Trophoblast cell (in vitro differentiated cells and primary cell): Measurements from ENCODE around the gene FRA10AC1.

Experiments used
- DNase-seq, 2 donors: peaks; one replicate each; pipeline ENCODE4 v3.0.0-alpha.2; 2016
- H2AFZ ChIP-seq: 2 replicates; pipeline ENCODE4 v1.6.1; 2013; ENCODE audit warnings: low read length, moderate library complexity, mild to moderate bottlenecking; ENCODE audit not compliant: insufficient read depth, poor library complexity
- H2AK5ac ChIP-seq: 2 replicates; pipeline ENCODE4 v1.6.1; 2013; ENCODE audit warnings: mild to moderate bottlenecking, low read length
- H2BK120ac ChIP-seq: 2 replicates; pipeline ENCODE4 v1.6.1; 2013; ENCODE audit warnings: low read length, mild to moderate bottlenecking, moderate library complexity; ENCODE audit not compliant: insufficient read depth, poor library complexity
- H2BK12ac ChIP-seq: 2 replicates; pipeline ENCODE4 v1.6.1; 2013; ENCODE audit warnings: mild to moderate bottlenecking, low read length, moderate library complexity
- H2BK5ac ChIP-seq: 2 replicates; pipeline ENCODE4 v1.6.1; 2013; ENCODE audit warnings: low read length, low read depth, moderate library complexity, mild to moderate bottlenecking; ENCODE audit not compliant: poor library complexity
- H3K14ac ChIP-seq: 2 replicates; pipeline ENCODE4 v1.6.1; 2013; ENCODE audit warnings: mild to moderate bottlenecking, low read length
- H3K18ac ChIP-seq: 2 replicates; pipeline ENCODE4 v1.6.1; 2013; ENCODE audit warnings: mild to moderate bottlenecking, low read length
- H3K23ac ChIP-seq: 2 replicates; pipeline ENCODE4 v1.6.1; 2013; ENCODE audit warnings: low read length
- H3K27ac ChIP-seq: 2 replicates; pipeline ENCODE4 v1.5.1; 2013; ENCODE audit warnings: low read depth, mild to moderate bottlenecking, inconsistent platforms, low read length, moderate library complexity
- H3K27me3 ChIP-seq: 2 replicates; pipeline ENCODE4 v1.6.1; 2013; ENCODE audit warnings: inconsistent platforms, mild to moderate bottlenecking, low read length, moderate library complexity; ENCODE audit not compliant: insufficient read depth
- H3K36me3 ChIP-seq, 2 experiments: 1 replicate in 1 of 2; 2 replicates in 1 of 2; pipeline ENCODE4 v1.6.1; 2013; ENCODE audit warnings: low read length in 2 of 2, mild to moderate bottlenecking in 2 of 2, moderate library complexity in 1 of 2; ENCODE audit not compliant: insufficient read depth in 2 of 2, control insufficient read depth in 1 of 2
- H3K4ac ChIP-seq: 2 replicates; pipeline ENCODE4 v1.6.1; 2013; ENCODE audit warnings: low read depth, mild to moderate bottlenecking, low read length, moderate library complexity
- H3K4me1 ChIP-seq, 2 experiments: 1 replicate in 1 of 2; 2 replicates in 1 of 2; pipeline ENCODE4 v1.6.1; 2013; ENCODE audit warnings: low read length in 2 of 2, mild to moderate bottlenecking in 2 of 2, moderate library complexity in 1 of 2; ENCODE audit not compliant: insufficient read depth in 2 of 2, control insufficient read depth in 1 of 2
- H3K4me2 ChIP-seq: 2 replicates; pipeline ENCODE4 v1.6.1; 2013; ENCODE audit warnings: inconsistent platforms, mild to moderate bottlenecking, low read length, moderate library complexity
- H3K4me3 ChIP-seq: 2 replicates; pipeline ENCODE4 v1.5.1; 2013; ENCODE audit warnings: mild to moderate bottlenecking, low read depth, low read length, inconsistent platforms
- H3K79me1 ChIP-seq: one replicate; pipeline ENCODE4 v1.6.1; 2013; ENCODE audit warnings: low read length
- H3K79me2 ChIP-seq: 2 replicates; pipeline ENCODE4 v1.6.1; 2013; ENCODE audit warnings: low read length, mild to moderate bottlenecking; ENCODE audit not compliant: control insufficient read depth, insufficient read depth, poor library complexity
- H3K9ac ChIP-seq: 2 replicates; pipeline ENCODE4 v1.6.1; 2013; ENCODE audit warnings: mild to moderate bottlenecking, low read length
- H3K9me3 ChIP-seq: 2 replicates; pipeline ENCODE4 v1.6.1; 2013; ENCODE audit warnings: low read depth, mild to moderate bottlenecking, control low read depth, inconsistent platforms, low read length; ENCODE audit not compliant: insufficient read depth
- H4K12ac ChIP-seq: 2 replicates; pipeline ENCODE4 v1.6.1; 2013; ENCODE audit warnings: low read depth, mild to moderate bottlenecking, low read length, moderate library complexity
- H4K8ac ChIP-seq: 2 replicates; pipeline ENCODE4 v1.6.1; 2013; ENCODE audit warnings: low read depth, mild to moderate bottlenecking, low read length, moderate library complexity
- H4K91ac ChIP-seq: one replicate; pipeline ENCODE4 v1.6.1; 2013; ENCODE audit warnings: low read depth, mild to moderate bottlenecking, low read length, moderate library complexity
- WGBS: extraction: QIAGEN DNeasy Blood & Tissue Kit; methylation state at CpG from one replicate; pipeline ENCODE4 v1.1.7; 2013; ENCODE audit warnings: missing lambda C conversion rate; ENCODE audit not compliant: insufficient read length, insufficient coverage; ENCODE audit errors: extremely low coverage; 5-methylcytosine and 5-hydroxymethylcytosine counted together

The FRA10AC1 gene

GRCh38 chr10:93652857-93653256 lies 49.5 kb downstream of the FRA10AC1 start:
- H3K27ac ChIP-seq: no peak overlapping the region
- no peak overlapping the region for H2AFZ ChIP-seq
- no peak overlapping the region for H3K23ac ChIP-seq
- no peak overlapping the region for H3K18ac ChIP-seq
- H2BK12ac ChIP-seq: no peak overlapping the region
- no peaks in the 10 kb centered on the region for H3K9me3 ChIP-seq
- WGBS: no CpG with 5 or more reads among the region's 1 CpG
- H3K79me1 ChIP-seq: no peaks in the 10 kb centered on the region
- H4K91ac ChIP-seq: no peak overlapping the region
- H4K12ac ChIP-seq: no peak overlapping the region
- no peaks in the 10 kb centered on the region for H3K36me3 ChIP-seq
- H2BK5ac ChIP-seq: no peak overlapping the region
- H2AK5ac ChIP-seq: no peak overlapping the region
- H3K4ac ChIP-seq: no peak overlapping the region
- no peaks in the 10 kb centered on the region for H3K4me1 ChIP-seq
- H3K79me2 ChIP-seq: no peaks in the 10 kb centered on the region
- H3K9ac ChIP-seq: no peak overlapping the region
- no peak overlapping the region for H3K4me2 ChIP-seq
- H2BK120ac ChIP-seq: no peak overlapping the region
- H4K8ac ChIP-seq: no peak overlapping the region
- H3K14ac ChIP-seq: no peak overlapping the region
- H3K27me3 ChIP-seq: no peaks in the 10 kb centered on the region
- H3K4me3 ChIP-seq: no peak overlapping the region
- no peak for DNase-seq

DNA sequence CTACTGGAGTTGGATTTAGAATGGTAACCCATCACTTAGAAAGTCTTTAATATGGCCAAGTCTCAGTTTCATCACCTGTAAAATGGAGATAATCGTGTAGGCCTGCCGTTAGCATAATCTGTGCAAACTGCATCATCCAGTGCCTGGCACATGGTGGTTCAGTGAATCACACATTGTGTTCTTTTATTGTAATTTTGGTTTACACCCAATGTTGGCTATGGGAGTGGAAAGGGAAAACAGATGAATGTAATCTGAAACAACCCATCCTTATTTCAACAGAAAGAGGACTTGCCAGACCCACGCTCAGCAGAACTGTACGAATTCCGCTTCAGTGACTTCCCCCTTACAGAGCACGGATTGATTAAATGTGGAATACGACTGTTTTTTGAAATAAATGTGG lies 62.6 kb downstream of the FRA10AC1 start:
- no CpG with 5 or more reads among the region's 7 CpGs for WGBS

DNA sequence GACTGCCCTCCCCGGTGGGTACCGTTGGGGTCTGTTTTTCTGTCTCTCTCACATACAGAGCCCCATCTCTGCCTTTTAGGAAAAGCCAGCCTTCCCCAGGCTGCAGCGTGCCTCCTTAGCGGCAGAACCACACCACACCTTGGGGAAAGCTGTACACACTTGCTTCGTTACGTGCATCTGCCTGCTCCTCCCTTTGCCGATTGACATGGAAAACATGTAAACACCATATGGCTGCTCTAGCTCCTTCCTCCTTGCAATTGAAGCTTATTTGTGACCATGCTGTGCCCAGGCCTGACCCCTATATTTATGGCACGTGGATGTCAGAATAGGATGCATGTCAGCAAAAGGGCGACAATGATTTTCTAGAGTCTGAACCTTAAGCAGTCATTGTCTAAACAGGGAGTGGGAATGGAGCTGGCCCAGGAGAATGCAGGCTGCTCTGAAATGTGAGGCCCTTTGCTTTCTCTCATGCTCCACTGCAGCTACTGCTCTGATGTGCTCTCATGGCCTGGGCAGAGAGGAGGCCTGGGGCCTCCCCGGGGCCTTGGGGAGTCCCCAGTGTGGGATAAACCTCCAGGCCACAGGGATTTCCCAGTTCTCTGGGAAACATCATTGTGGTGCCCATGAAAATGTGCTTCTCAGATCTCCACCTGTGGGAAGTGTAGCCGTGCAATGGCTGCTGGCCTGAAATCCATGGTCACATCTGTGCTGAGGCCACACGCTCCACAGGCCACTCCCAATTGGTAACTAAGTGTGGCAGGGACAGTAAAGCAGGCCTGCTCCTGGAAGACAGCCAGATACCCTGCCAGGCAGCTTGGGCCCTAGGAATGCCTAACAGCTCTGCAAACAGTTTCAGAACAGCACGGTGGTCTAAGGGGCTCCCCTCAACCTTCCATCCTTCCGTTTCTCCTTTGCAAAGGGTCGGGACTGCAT lies 71.5 kb downstream of the FRA10AC1 start:
- no peak overlapping the region for H3K9ac ChIP-seq
- DNase-seq: no peak
- no peak overlapping the region for H3K18ac ChIP-seq
- no peak overlapping the region for H3K14ac ChIP-seq
- WGBS: no CpG with 5 or more reads among the region's 15 CpGs
- H3K27ac ChIP-seq: no peak overlapping the region
- H3K4me1 ChIP-seq: no peaks in the 10 kb centered on the region
- H3K4me3 ChIP-seq: no peak overlapping the region
- no peak overlapping the region for H4K12ac ChIP-seq
- no peak overlapping the region for H2AFZ ChIP-seq
- no peak overlapping the region for H4K8ac ChIP-seq
- no peak overlapping the region for H2BK120ac ChIP-seq
- H3K79me1 ChIP-seq: no peaks in the 10 kb centered on the region
- H3K4me2 ChIP-seq: no peak overlapping the region
- H3K9me3 ChIP-seq: no peaks in the 10 kb centered on the region
- H3K4ac ChIP-seq: no peak overlapping the region
- H3K36me3 ChIP-seq: no peaks in the 10 kb centered on the region
- H3K27me3 ChIP-seq: no peaks in the 10 kb centered on the region
- H2AK5ac ChIP-seq: no peak overlapping the region
- no peaks in the 10 kb centered on the region for H3K79me2 ChIP-seq
- no peak overlapping the region for H2BK5ac ChIP-seq
- H3K23ac ChIP-seq: no peak overlapping the region
- H2BK12ac ChIP-seq: no peak overlapping the region
- H4K91ac ChIP-seq: no peak overlapping the region

More for the DNA sequence above, 62.6 kb downstream of the FRA10AC1 start:
- H3K4me1 ChIP-seq: no peaks in the 10 kb centered on the region
- no peak for DNase-seq
- H2BK120ac ChIP-seq: no peak overlapping the region
- no peak overlapping the region for H2AK5ac ChIP-seq
- H3K36me3 ChIP-seq: no peaks in the 10 kb centered on the region
- H3K14ac ChIP-seq: no peak overlapping the region
- H3K79me1 ChIP-seq: no peaks in the 10 kb centered on the region
- H3K4me3 ChIP-seq: no peak overlapping the region
- H3K27me3 ChIP-seq: no peaks in the 10 kb centered on the region
- H3K23ac ChIP-seq: no peak overlapping the region
- no peak overlapping the region for H4K12ac ChIP-seq
- H2BK5ac ChIP-seq: no peak overlapping the region
- H3K9me3 ChIP-seq: no peaks in the 10 kb centered on the region
- H3K4ac ChIP-seq: no peak overlapping the region
- no peak overlapping the region for H2AFZ ChIP-seq
- no peak overlapping the region for H3K27ac ChIP-seq
- H3K9ac ChIP-seq: no peak overlapping the region
- no peak overlapping the region for H4K91ac ChIP-seq
- H3K18ac ChIP-seq: no peak overlapping the region
- H4K8ac ChIP-seq: no peak overlapping the region
- H3K4me2 ChIP-seq: no peak overlapping the region
- H2BK12ac ChIP-seq: no peak overlapping the region
- no peaks in the 10 kb centered on the region for H3K79me2 ChIP-seq

GRCh38 chr10:93629647-93630305 lies 72.6 kb downstream of the FRA10AC1 start:
- Histone ChIP-seq H3K27me3 (no peaks in the 10 kb centered on the region), H4K12ac (no peak overlapping the region), H3K27ac (no peak overlapping the region), H2BK12ac (no peak overlapping the region), H4K91ac (no peak overlapping the region), H3K4me2 (no peak overlapping the region), H3K4me3 (no peak overlapping the region), H3K79me1 (no peaks in the 10 kb centered on the region), H4K8ac (no peak overlapping the region), H3K4ac (no peak overlapping the region), H3K9me3 (no peaks in the 10 kb centered on the region), H3K14ac (no peak overlapping the region), H3K36me3 (no peaks in the 10 kb centered on the region), H3K23ac (no peak overlapping the region), H3K9ac (no peak overlapping the region), H3K4me1 (no peaks in the 10 kb centered on the region), H2BK120ac (no peak overlapping the region), H3K79me2 (no peaks in the 10 kb centered on the region), H3K18ac (no peak overlapping the region), H2AFZ (no peak overlapping the region), H2BK5ac (no peak overlapping the region), H2AK5ac (no peak overlapping the region)
- no CpG with 5 or more reads among the region's 7 CpGs for WGBS
- no peak for DNase-seq
